ENCODE results near the gene SLC51B.

Gene SLC51B

DNA sequence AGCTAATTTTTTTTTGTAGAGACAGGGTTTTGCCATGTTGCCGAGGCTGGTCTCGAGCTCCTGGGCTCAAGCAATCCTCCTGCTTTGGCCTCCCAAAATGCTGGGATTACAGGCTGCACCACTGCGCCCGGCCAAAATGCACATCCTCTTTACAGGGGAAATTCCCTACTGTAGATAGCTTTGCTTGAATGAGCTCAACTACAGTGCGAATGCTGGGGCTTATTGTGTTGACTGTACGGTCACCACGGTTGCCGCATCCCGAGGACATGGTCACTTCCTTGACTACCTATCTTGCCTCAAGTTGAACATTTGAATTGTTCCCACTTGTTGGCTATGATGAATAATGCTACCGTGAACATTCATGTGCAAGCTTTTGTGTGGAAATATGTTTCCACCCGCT is 10.5 kb upstream of the SLC51B start:
- TF ChIP-seq SIN3A (IDR thresholded peaks at IDR 0.05; ENCODE audit: borderline replicate concordance, insufficient read depth, low read length): no peak
- no peak for TF ChIP-seq FOXP2 (optimal IDR thresholded peaks at IDR 0.05; ENCODE audit: borderline replicate concordance, extremely low read depth, extremely low read length, insufficient read depth)
- TF ChIP-seq POLR2AphosphoS5 (IDR thresholded peaks at IDR 0.05; ENCODE audit: low read depth, low read length): no peak
- TF ChIP-seq TAF1 (IDR thresholded peaks at IDR 0.05; ENCODE audit: borderline replicate concordance, insufficient read depth, low read length): no peak
- TF ChIP-seq, protein P1, sequence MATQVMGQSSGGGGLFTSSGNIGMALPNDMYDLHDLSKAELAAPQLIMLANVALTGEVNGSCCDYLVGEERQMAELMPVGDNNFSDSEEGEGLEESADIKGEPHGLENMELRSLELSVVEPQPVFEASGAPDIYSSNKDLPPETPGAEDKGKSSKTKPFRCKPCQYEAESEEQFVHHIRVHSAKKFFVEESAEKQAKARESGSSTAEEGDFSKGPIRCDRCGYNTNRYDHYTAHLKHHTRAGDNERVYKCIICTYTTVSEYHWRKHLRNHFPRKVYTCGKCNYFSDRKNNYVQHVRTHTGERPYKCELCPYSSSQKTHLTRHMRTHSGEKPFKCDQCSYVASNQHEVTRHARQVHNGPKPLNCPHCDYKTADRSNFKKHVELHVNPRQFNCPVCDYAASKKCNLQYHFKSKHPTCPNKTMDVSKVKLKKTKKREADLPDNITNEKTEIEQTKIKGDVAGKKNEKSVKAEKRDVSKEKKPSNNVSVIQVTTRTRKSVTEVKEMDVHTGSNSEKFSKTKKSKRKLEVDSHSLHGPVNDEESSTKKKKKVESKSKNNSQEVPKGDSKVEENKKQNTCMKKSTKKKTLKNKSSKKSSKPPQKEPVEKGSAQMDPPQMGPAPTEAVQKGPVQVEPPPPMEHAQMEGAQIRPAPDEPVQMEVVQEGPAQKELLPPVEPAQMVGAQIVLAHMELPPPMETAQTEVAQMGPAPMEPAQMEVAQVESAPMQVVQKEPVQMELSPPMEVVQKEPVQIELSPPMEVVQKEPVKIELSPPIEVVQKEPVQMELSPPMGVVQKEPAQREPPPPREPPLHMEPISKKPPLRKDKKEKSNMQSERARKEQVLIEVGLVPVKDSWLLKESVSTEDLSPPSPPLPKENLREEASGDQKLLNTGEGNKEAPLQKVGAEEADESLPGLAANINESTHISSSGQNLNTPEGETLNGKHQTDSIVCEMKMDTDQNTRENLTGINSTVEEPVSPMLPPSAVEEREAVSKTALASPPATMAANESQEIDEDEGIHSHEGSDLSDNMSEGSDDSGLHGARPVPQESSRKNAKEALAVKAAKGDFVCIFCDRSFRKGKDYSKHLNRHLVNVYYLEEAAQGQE (IDR thresholded peaks at IDR 0.05; ENCODE audit: insufficient read depth in 1 of 2, low read depth in 2 of 2, low read length in 2 of 2): no peak

- TF ChIP-seq TAF1 (IDR thresholded peaks at IDR 0.05; ENCODE audit: borderline replicate concordance, insufficient read depth, low read length) (no peak), FOXP2 (optimal IDR thresholded peaks at IDR 0.05; ENCODE audit: borderline replicate concordance, extremely low read depth, extremely low read length, insufficient read depth) (no peak), SIN3A (IDR thresholded peaks at IDR 0.05; ENCODE audit: borderline replicate concordance, insufficient read depth, low read length) (no peak), POLR2AphosphoS5 (IDR thresholded peaks at IDR 0.05; ENCODE audit: low read depth, low read length) (no peak)
- TF ChIP-seq, protein P1 (IDR thresholded peaks at IDR 0.05; ENCODE audit: insufficient read depth in 1 of 2, low read depth in 2 of 2, low read length in 2 of 2): no peak
Measured at GRCh38 chr15:65037309-65037708, 7.9 kb upstream of the SLC51B start.

- TF ChIP-seq FOXP2 (optimal IDR thresholded peaks at IDR 0.05; ENCODE audit: borderline replicate concordance, extremely low read depth, extremely low read length, insufficient read depth) (no peak), POLR2AphosphoS5 (IDR thresholded peaks at IDR 0.05; ENCODE audit: low read depth, low read length) (no peak), SIN3A (IDR thresholded peaks at IDR 0.05; ENCODE audit: borderline replicate concordance, insufficient read depth, low read length) (no peak), TAF1 (IDR thresholded peaks at IDR 0.05; ENCODE audit: borderline replicate concordance, insufficient read depth, low read length) (no peak)
- TF ChIP-seq, protein P1 (IDR thresholded peaks at IDR 0.05; ENCODE audit: insufficient read depth in 1 of 2, low read depth in 2 of 2, low read length in 2 of 2): no peak
Measured at GRCh38 chr15:65038428-65038827, 6.8 kb upstream of the SLC51B start.

DNA sequence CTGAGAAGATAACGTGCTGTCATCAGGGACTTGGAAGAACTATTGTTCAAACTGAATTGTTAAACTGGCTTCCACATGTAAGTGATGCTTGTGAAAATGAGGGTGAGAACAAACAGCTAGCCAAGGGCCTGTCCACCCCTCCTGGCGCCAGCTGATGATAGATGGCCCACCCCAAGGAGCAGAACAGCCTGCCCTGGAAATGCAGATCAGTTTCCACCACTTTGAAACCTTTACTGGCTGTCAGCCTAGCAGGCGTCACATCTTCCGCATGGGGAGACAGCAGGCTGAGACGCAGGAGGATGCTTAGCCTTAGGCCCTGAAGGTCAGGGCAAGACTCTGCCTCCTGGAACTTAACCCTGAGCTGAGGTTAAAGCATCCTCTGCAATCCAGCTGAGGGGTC is 6.4 kb upstream of the SLC51B start:
- TF ChIP-seq, protein P1 (IDR thresholded peaks at IDR 0.05; ENCODE audit: insufficient read depth in 1 of 2, low read depth in 2 of 2, low read length in 2 of 2): no peak
- TF ChIP-seq POLR2AphosphoS5 (IDR thresholded peaks at IDR 0.05; ENCODE audit: low read depth, low read length) (no peak), SIN3A (IDR thresholded peaks at IDR 0.05; ENCODE audit: borderline replicate concordance, insufficient read depth, low read length) (no peak), TAF1 (IDR thresholded peaks at IDR 0.05; ENCODE audit: borderline replicate concordance, insufficient read depth, low read length) (no peak), FOXP2 (optimal IDR thresholded peaks at IDR 0.05; ENCODE audit: borderline replicate concordance, extremely low read depth, extremely low read length, insufficient read depth) (no peak)

GRCh38 chr15:65040461-65040860 is 4.7 kb upstream of the SLC51B start:
- TF ChIP-seq TAF1 (IDR thresholded peaks at IDR 0.05; ENCODE audit: borderline replicate concordance, insufficient read depth, low read length) (no peak), FOXP2 (optimal IDR thresholded peaks at IDR 0.05; ENCODE audit: borderline replicate concordance, extremely low read depth, extremely low read length, insufficient read depth) (no peak), POLR2AphosphoS5 (IDR thresholded peaks at IDR 0.05; ENCODE audit: low read depth, low read length) (no peak), SIN3A (IDR thresholded peaks at IDR 0.05; ENCODE audit: borderline replicate concordance, insufficient read depth, low read length) (no peak)
- TF ChIP-seq, protein P1 (IDR thresholded peaks at IDR 0.05; ENCODE audit: insufficient read depth in 1 of 2, low read depth in 2 of 2, low read length in 2 of 2): no peak
